H1 (cell line): Measurements from ENCODE around the gene RAB44. TPM values are rescaled to one million over a fixed set of nuclear protein-coding genes. Genes with fewer than 3 reads are reported as not detected.

Experiments used
- CTCF ChIA-PET: fragments of 300-600 bp; sonication (Branson Sonifier 250); formaldehyde crosslinking; loops from one replicate; lab custom pipeline; 2021; ENCODE audit not compliant: partially characterized antibody; lab: Charles Lee
- POLR2A ChIA-PET: fragments of 300-600 bp; sonication (Branson Sonifier 250); formaldehyde crosslinking; loops from one replicate; lab custom pipeline; 2021; ENCODE audit warnings: inconsistent platforms; ENCODE audit not compliant: partially characterized antibody; lab: Charles Lee
- DNase-seq, 2 experiments: peaks; one replicate each; pipeline versions ENCODE4 v3.0.0 to v3.0.0-alpha.2; 2010 to 2022; ENCODE audit warnings: low spot score in 2 of 2, low read depth in 1 of 2, mixed read lengths in 1 of 2
- FAIRE-seq: peaks from 2 replicates; lab custom pipeline; 2011; peaks lifted over from hg19 to GRCh38; lab: Jason Lieb, UNC
- H2AFZ ChIP-seq: 2 replicates; pipeline ENCODE4 v1.8.1; 2012; ENCODE audit warnings: low read length, inconsistent platforms
- H2AK5ac ChIP-seq: 2 replicates; pipeline ENCODE4 v1.6.1; 2013; ENCODE audit warnings: low read depth, low read length
- H2BK120ac ChIP-seq: replicated peaks from 2 replicates; pipeline ENCODE3; 2013; ENCODE audit warnings: low read depth, low read length, inconsistent platforms
- H2BK12ac ChIP-seq: 2 replicates; pipeline ENCODE4 v1.6.1; 2013; ENCODE audit warnings: low read depth, low read length
- H2BK15ac ChIP-seq: 2 replicates; pipeline ENCODE4 v1.6.1; 2013; ENCODE audit warnings: low read length
- H2BK20ac ChIP-seq: 2 replicates; pipeline ENCODE4 v1.6.1; 2013; ENCODE audit warnings: low read length
- H2BK5ac ChIP-seq: 2 replicates; pipeline ENCODE4 v1.6.1; 2013; ENCODE audit warnings: low read depth, low read length
- H3K14ac ChIP-seq: 2 replicates; pipeline ENCODE4 v1.6.1; 2013; ENCODE audit warnings: inconsistent platforms; ENCODE audit not compliant: insufficient read length
- H3K18ac ChIP-seq: 2 replicates; pipeline ENCODE4 v1.6.1; 2013; ENCODE audit warnings: low read length; ENCODE audit errors: extremely low read depth
- H3K23ac ChIP-seq: 2 replicates; pipeline ENCODE4 v1.6.1; 2013; ENCODE audit warnings: inconsistent platforms; ENCODE audit not compliant: insufficient read length
- H3K23me2 ChIP-seq: 2 replicates; pipeline ENCODE4 v1.6.1; 2013; ENCODE audit warnings: low read depth, low read length
- H3K27ac ChIP-seq: 2 replicates; pipeline ENCODE4 v1.6.1; 2011; ENCODE audit warnings: low read depth, low read length, inconsistent platforms
- H3K27me3 ChIP-seq, 4 experiments: replicated peaks in 1 of 4; 1 replicate in 1 of 4; 2 replicates in 3 of 4; pipeline versions ENCODE4 v1.6.1 to v1.8.1; 2011 to 2013; ENCODE audit warnings: low read length in 3 of 4, mild to moderate bottlenecking in 3 of 4, inconsistent platforms in 2 of 4, mixed read lengths in 2 of 4, moderate library complexity in 1 of 4; ENCODE audit not compliant: control insufficient read depth in 3 of 4, insufficient read depth in 3 of 4; ENCODE audit errors: extremely low read depth in 1 of 4
- H3K36me3 ChIP-seq, 4 experiments: 2 replicates each; pipeline versions ENCODE4 v1.6.1 to v1.8.1; 2011 to 2013; ENCODE audit warnings: mild to moderate bottlenecking in 4 of 4, low read length in 3 of 4, moderate library complexity in 2 of 4, control low read depth in 1 of 4, inconsistent platforms in 1 of 4; ENCODE audit not compliant: insufficient read depth in 4 of 4, control insufficient read depth in 2 of 4
- H3K4ac ChIP-seq: replicated peaks from 2 replicates; pipeline ENCODE3; 2013; ENCODE audit warnings: low read length, low read depth, mixed read lengths, inconsistent platforms; ENCODE audit not compliant: insufficient read length
- H3K4me1 ChIP-seq, 4 experiments: replicated peaks in 1 of 4; 1 replicate in 1 of 4; 2 replicates in 3 of 4; pipeline versions ENCODE4 v1.6.1 to v1.8.1; 2011 to 2013; ENCODE audit warnings: low read length in 3 of 4, inconsistent platforms in 2 of 4, mixed read lengths in 1 of 4; ENCODE audit not compliant: insufficient read depth in 4 of 4, control insufficient read depth in 3 of 4
- H3K4me2 ChIP-seq, 2 experiments: 2 replicates each; pipeline versions ENCODE4 v1.6.1 to v1.8.1; 2011 to 2013; ENCODE audit warnings: low read depth in 2 of 2, low read length in 2 of 2, control low read depth in 1 of 2, inconsistent platforms in 1 of 2, mild to moderate bottlenecking in 1 of 2; ENCODE audit not compliant: insufficient read depth in 1 of 2
- H3K4me3 ChIP-seq, 4 experiments: fragments of 200-600, 300-600 bp in 1 of 4; sonication (generic), shearing (Covaris generic), sonication (Bioruptor Twin) in 1 of 4; 2 replicates each; pipeline versions ENCODE4 v1.5.1 to v1.8.1; 2011 to 2016; ENCODE audit warnings: low read length in 4 of 4, low read depth in 3 of 4, control low read depth in 2 of 4, inconsistent platforms in 2 of 4, mild to moderate bottlenecking in 2 of 4, mixed read lengths in 1 of 4, moderate library complexity in 1 of 4; ENCODE audit not compliant: insufficient read depth in 2 of 4; ENCODE audit errors: extremely low read depth in 1 of 4
- H3K56ac ChIP-seq: replicated peaks from 2 replicates; pipeline ENCODE3; 2013; ENCODE audit warnings: low read depth, mild to moderate bottlenecking, mixed read lengths, low read length, inconsistent platforms; ENCODE audit not compliant: insufficient read length
- H3K79me1 ChIP-seq: 2 replicates; pipeline ENCODE4 v1.6.1; 2013; ENCODE audit warnings: low read depth, low read length, control low read depth
- H3K79me2 ChIP-seq, 2 experiments: 2 replicates each; pipeline versions ENCODE4 v1.6.1 to v1.8.1; 2012 to 2013; ENCODE audit warnings: low read length in 2 of 2, mild to moderate bottlenecking in 2 of 2, inconsistent platforms in 1 of 2; ENCODE audit not compliant: insufficient read depth in 2 of 2, control insufficient read depth in 1 of 2
- H3K9ac ChIP-seq, 4 experiments: replicated peaks in 1 of 4; 1 replicate in 1 of 4; 2 replicates in 3 of 4; pipeline versions ENCODE4 v1.6.1 to v1.8.1; 2011 to 2013; ENCODE audit warnings: low read depth in 3 of 4, low read length in 3 of 4, control low read depth in 2 of 4, mild to moderate bottlenecking in 2 of 4, moderate library complexity in 2 of 4, inconsistent platforms in 1 of 4; ENCODE audit errors: extremely low read depth in 1 of 4
- H3K9me3 ChIP-seq, 2 experiments: 2 replicates each; pipeline versions ENCODE4 v1.6.1 to v1.8.1; 2012 to 2013; ENCODE audit warnings: mild to moderate bottlenecking in 2 of 2, moderate library complexity in 2 of 2, control low read depth in 1 of 2, inconsistent platforms in 1 of 2, low read depth in 1 of 2, low read length in 1 of 2, mixed read lengths in 1 of 2; ENCODE audit not compliant: insufficient read depth in 2 of 2
- H4K20me1 ChIP-seq, 2 experiments: replicated peaks in 1 of 2; 2 replicates each; pipeline versions ENCODE3 to v1.8.1; 2011 to 2013; ENCODE audit warnings: inconsistent platforms in 2 of 2, low read length in 2 of 2, mild to moderate bottlenecking in 1 of 2; ENCODE audit not compliant: insufficient read depth in 2 of 2, control insufficient read depth in 1 of 2
- H4K5ac ChIP-seq: 2 replicates; pipeline ENCODE4 v1.6.1; 2013; ENCODE audit warnings: low read length, low read depth, mixed read lengths, inconsistent platforms; ENCODE audit not compliant: insufficient read length
- H4K8ac ChIP-seq: 2 replicates; pipeline ENCODE4 v1.8.0; 2013; ENCODE audit warnings: mild to moderate bottlenecking, moderate library complexity, low read length, inconsistent platforms; ENCODE audit not compliant: insufficient read depth; ENCODE audit errors: extremely low read depth
- H4K91ac ChIP-seq: replicated peaks from 2 replicates; pipeline ENCODE3; 2013; ENCODE audit warnings: low read length, mixed read lengths, inconsistent platforms; ENCODE audit not compliant: insufficient read length
- POLR2A ChIP-seq, 2 experiments: IDR thresholded peaks; 1 replicate in 1 of 2; 2 replicates in 1 of 2; pipeline ENCODE4 v1.6.1; 2011; ENCODE audit warnings: low read depth in 2 of 2, low read length in 2 of 2, mild to moderate bottlenecking in 2 of 2; ENCODE audit errors: control extremely low read depth in 1 of 2
- WGBS, 2 experiments: shearing (Covaris generic) in 1 of 2; methylation state at CpG; one replicate each; pipeline versions ENCODE4 v1.1.6 to v1.1.7; 2013 to 2015; ENCODE audit warnings: low lambda C conversion rate in 2 of 2, mixed read lengths in 2 of 2, inconsistent platforms in 1 of 2, low coverage in 1 of 2, missing lambda C conversion rate in 1 of 2; ENCODE audit not compliant: insufficient replicate concordance in 2 of 2, insufficient coverage in 1 of 2, insufficient read length in 1 of 2; ENCODE audit errors: extremely low coverage in 1 of 2, missing lambda C conversion rate in 1 of 2; 5-methylcytosine and 5-hydroxymethylcytosine counted together
- polyA plus RNA-seq, 7 experiments: library from polyadenylated mRNA; depleted of rRNA in 3 of 7; stranded (reverse) in 5 of 7; unstranded in 2 of 7; fragments of >200 nt in 5 of 7; fragments of 200-250 nt in 2 of 7; gene quantifications; 1 replicate in 5 of 7; 2 replicates in 1 of 7; 4 replicates in 1 of 7; pipeline versions ENCODE4 v1.2.1 to v1.2.3, GENCODE V29; 2011 to 2013; ENCODE audit warnings: missing spikeins in 2 of 7, mixed read lengths in 2 of 7
- total RNA-seq: library from RNA; stranded (reverse); fragmentation: NEBNext Ultra II Directional; extraction: Animal tissue kit (Norgen Biotek cat#: 25700); gene quantifications from 2 replicates; pipeline ENCODE4 v1.2.1, GENCODE V29; 2021

Gene RAB44
- total and polyA plus RNA-seq, 2 of the 8 experiments (the other 6 are each of a cell fraction or from before 2014, with no cell fraction given) = 0.02 TPM; not detected in 1

- no peak for FAIRE-seq
- Histone ChIP-seq H2BK12ac (no peak overlapping the region), H3K4ac (no peak overlapping the region), H4K91ac (no peak overlapping the region), H2BK120ac (no peak overlapping the region), H2BK20ac (no peak overlapping the region), H3K36me3 (no peaks in the 10 kb centered on the region), H4K20me1 (no peaks in the 10 kb centered on the region), H2AK5ac (no peak overlapping the region), H3K27ac (no peak overlapping the region), H3K23me2 (no peaks in the 10 kb centered on the region), H3K79me1 (no peaks in the 10 kb centered on the region), H3K27me3 (no peaks in the 10 kb centered on the region; a peak in 1 of 7 replicates), H4K5ac (no peak overlapping the region), H3K18ac (no peak overlapping the region), H2BK15ac (no peak overlapping the region), H3K4me2 (no peak overlapping the region), H3K9ac (no peak overlapping the region), H3K79me2 (no peaks in the 10 kb centered on the region), H2AFZ (no peak overlapping the region), H3K56ac (no peak overlapping the region), H3K4me3 (no peak overlapping the region), H2BK5ac (no peak overlapping the region), H3K23ac (no peak overlapping the region), H4K8ac (no peak overlapping the region), H3K4me1 (no peaks in the 10 kb centered on the region; a peak in 1 of 7 replicates), H3K9me3 (no peaks in the 10 kb centered on the region), H3K14ac (no peak overlapping the region)
- CTCF ChIA-PET = no interaction called here
- POLR2A ChIA-PET = no interaction called here
- WGBS, 2 experiments = 90% methylated on average over 16 of the region's 19 CpGs; no CpG with 5 or more reads in 1 of the 2 experiments
- DNase-seq = no peak
- no peak for TF ChIP-seq POLR2A (IDR thresholded peaks at IDR 0.05; ENCODE audit: control extremely low read depth in 1 of 2, low read depth in 2 of 2, low read length in 2 of 2)
Measured at GRCh38 chr6:36742146-36742545, 44.5 kb downstream of the RAB44 start.
